Peyer's patch (tissue), 4 donors: Measurements from ENCODE around the gene FOXI1.

ENCODE experiments used
- CTCF ChIP-seq, 6 experiments: fragments of 450-650 bp in 4 of 6; fragments of 200-600 bp in 2 of 6; sonication (generic) in 1 of 6; IDR thresholded peaks; one replicate each; pipeline ENCODE4 v1.5.1; 2017 to 2019; ENCODE audit warnings: antibody characterized with exemption in 6 of 6, mild to moderate bottlenecking in 3 of 6, moderate library complexity in 1 of 6
- POLR2A ChIP-seq, 2 donors: fragments of 450-650 bp; IDR thresholded peaks; one replicate each; pipeline ENCODE4 v1.5.1; 2017; ENCODE audit warnings: antibody characterized with exemption in 2 of 2, mild to moderate bottlenecking in 2 of 2, moderate library complexity in 2 of 2

- no peak for TF ChIP-seq CTCF (IDR thresholded peaks at IDR 0.05)
- TF ChIP-seq POLR2A (IDR thresholded peaks at IDR 0.05) = no peak
These were observed 14.9 kb downstream of the FOXI1 start for GRCh38 chr5:170120576-170120975.
